ENCODE measurements around the gene CCDC188.

Gene CCDC188

GRCh38 chr22:20152464-20152890, 1.6 kb upstream of the CCDC188 start:
- no peaks in the 10 kb centered on the region for H3K4me1 Mint-ChIP-seq
- no peak overlapping the region for H3K4me3 Mint-ChIP-seq
- DNase-seq (no peak), ATAC-seq (no peak)
- H3K27me3 Mint-ChIP-seq: peaks cover 2% of the 10 kb centered on the region
- no peak overlapping the region for H3K27ac Mint-ChIP-seq
- H3K9me3 Mint-ChIP-seq: no peaks in the 10 kb centered on the region
- no peaks in the 10 kb centered on the region for H3K36me3 Mint-ChIP-seq (ENCODE audit: low read depth)

GRCh38 chr22:20151276-20151588, 377 bp upstream of the CCDC188 start:
- H3K4me3 Mint-ChIP-seq: no peak overlapping the region
- peaks cover 5% of the 10 kb centered on the region for H3K4me1 Mint-ChIP-seq
- no peaks in the 10 kb centered on the region for H3K9me3 Mint-ChIP-seq
- H3K36me3 Mint-ChIP-seq (ENCODE audit: low read depth): no peaks in the 10 kb centered on the region
- H3K27me3 Mint-ChIP-seq: no peaks in the 10 kb centered on the region
- no peak for DNase-seq
- ATAC-seq: no peak
- peak overlapping the region; percentile 49 for H3K27ac Mint-ChIP-seq

GRCh38 chr22:20149257-20150250, 1.3 kb downstream of the CCDC188 start:
- no peak overlapping the region for H3K27ac Mint-ChIP-seq

GRCh38 chr22:20148414-20148813, 2.4 kb downstream of the CCDC188 start:
- H3K4me3 Mint-ChIP-seq: no peak overlapping the region
- ATAC-seq (no peak), DNase-seq (no peak)
- peaks cover 5% of the 10 kb centered on the region for H3K4me1 Mint-ChIP-seq
- H3K36me3 Mint-ChIP-seq (ENCODE audit: low read depth): no peaks in the 10 kb centered on the region
- no peak overlapping the region for H3K27ac Mint-ChIP-seq
- no peaks in the 10 kb centered on the region for H3K27me3 Mint-ChIP-seq
- H3K9me3 Mint-ChIP-seq: no peaks in the 10 kb centered on the region

More at GRCh38 chr22:20149257-20150250, 1.3 kb downstream of the CCDC188 start:
- DNase-seq (no peak), ATAC-seq (no peak)
- Mint-ChIP-seq H3K4me3 (no peak overlapping the region), H3K4me1 (peaks cover 5% of the 10 kb centered on the region), H3K36me3 (ENCODE audit: low read depth) (no peaks in the 10 kb centered on the region), H3K9me3 (no peaks in the 10 kb centered on the region), H3K27me3 (no peaks in the 10 kb centered on the region)

- Mint-ChIP-seq H3K27ac (no peak overlapping the region), H3K4me3 (no peak overlapping the region), H3K9me3 (no peaks in the 10 kb centered on the region), H3K27me3 (no peaks in the 10 kb centered on the region), H3K4me1 (peaks cover 5% of the 10 kb centered on the region), H3K36me3 (ENCODE audit: low read depth) (no peaks in the 10 kb centered on the region)
- ATAC-seq (no peak), DNase-seq (no peak)
These were observed 3.4 kb downstream of the CCDC188 start for GRCh38 chr22:20147237-20147988.

- Mint-ChIP-seq H3K4me3 (no peak overlapping the region), H3K27ac (no peak overlapping the region), H3K27me3 (no peaks in the 10 kb centered on the region), H3K36me3 (ENCODE audit: low read depth) (no peaks in the 10 kb centered on the region), H3K4me1 (peaks cover 5% of the 10 kb centered on the region), H3K9me3 (no peaks in the 10 kb centered on the region)
- DNase-seq (no peak), ATAC-seq (peak; percentile 26)
These were observed 4.1 kb downstream of the CCDC188 start for GRCh38 chr22:20146777-20147176.

- no peak for DNase-seq
- H3K9me3 Mint-ChIP-seq: no peaks in the 10 kb centered on the region
- no peak overlapping the region for H3K4me3 Mint-ChIP-seq
- peaks cover 5% of the 10 kb centered on the region for H3K4me1 Mint-ChIP-seq
- H3K27me3 Mint-ChIP-seq: no peaks in the 10 kb centered on the region
- no peak for ATAC-seq
- H3K27ac Mint-ChIP-seq: no peak overlapping the region
- H3K36me3 Mint-ChIP-seq (ENCODE audit: low read depth): no peaks in the 10 kb centered on the region
These were observed 5.0 kb downstream of the CCDC188 start for GRCh38 chr22:20145832-20146223.

GRCh38 chr22:20145206-20145831, 5.5 kb downstream of the CCDC188 start:
- Mint-ChIP-seq H3K4me1 (peaks cover 5% of the 10 kb centered on the region), H3K9me3 (no peaks in the 10 kb centered on the region), H3K4me3 (no peak overlapping the region), H3K27me3 (no peaks in the 10 kb centered on the region), H3K27ac (no peak overlapping the region), H3K36me3 (ENCODE audit: low read depth) (no peaks in the 10 kb centered on the region)
- no peak for DNase-seq
- ATAC-seq: no peak

- DNase-seq: no peak
- no peaks in the 10 kb centered on the region for H3K27me3 Mint-ChIP-seq
- H3K36me3 Mint-ChIP-seq (ENCODE audit: low read depth): no peaks in the 10 kb centered on the region
- H3K9me3 Mint-ChIP-seq: no peaks in the 10 kb centered on the region
- no peak for ATAC-seq
- H3K4me1 Mint-ChIP-seq: peaks cover 5% of the 10 kb centered on the region
- H3K4me3 Mint-ChIP-seq: no peak overlapping the region
- H3K27ac Mint-ChIP-seq: no peak overlapping the region
These were observed 6.8 kb downstream of the CCDC188 start for GRCh38 chr22:20143883-20144665.

GRCh38 chr22:20142711-20143621, 7.9 kb downstream of the CCDC188 start:
- no peak for ATAC-seq
- H3K27ac Mint-ChIP-seq: no peak overlapping the region

GRCh38 chr22:20141186-20142077, 9.4 kb downstream of the CCDC188 start:
- Mint-ChIP-seq H3K4me1 (peaks cover 10% of the 10 kb centered on the region), H3K36me3 (ENCODE audit: low read depth) (peaks cover 1% of the 10 kb centered on the region), H3K9me3 (no peaks in the 10 kb centered on the region), H3K27ac (no peak overlapping the region), H3K27me3 (no peaks in the 10 kb centered on the region), H3K4me3 (no peak overlapping the region)
- ATAC-seq (no peak), DNase-seq (no peak)

More at GRCh38 chr22:20142711-20143621, 7.9 kb downstream of the CCDC188 start:
- DNase-seq: no peak
- H3K27me3 Mint-ChIP-seq: no peaks in the 10 kb centered on the region
- H3K9me3 Mint-ChIP-seq: no peaks in the 10 kb centered on the region
- no peaks in the 10 kb centered on the region for H3K36me3 Mint-ChIP-seq (ENCODE audit: low read depth)
- no peak overlapping the region for H3K4me3 Mint-ChIP-seq
- peaks cover 7% of the 10 kb centered on the region for H3K4me1 Mint-ChIP-seq

- no peak for DNase-seq
- H3K4me3 Mint-ChIP-seq: no peak overlapping the region
- H3K27me3 Mint-ChIP-seq: no peaks in the 10 kb centered on the region
- peaks cover 12% of the 10 kb centered on the region for H3K4me1 Mint-ChIP-seq
- no peak for ATAC-seq
- no peak overlapping the region for H3K27ac Mint-ChIP-seq
- H3K36me3 Mint-ChIP-seq (ENCODE audit: low read depth): peaks cover 4% of the 10 kb centered on the region
- H3K9me3 Mint-ChIP-seq: no peaks in the 10 kb centered on the region
These were observed 10.3 kb downstream of the CCDC188 start for GRCh38 chr22:20140521-20140964.
